HG03159 (cell line): ENCODE measurements around the gene CERS6.
"Not testable (repeated sequence)": the region's sequence is repeated elsewhere in the genome, so short reads cannot be mapped to it uniquely, and the experiment has no call there.

ENCODE experiments used
- ATAC-seq: cut with Tn5 transposase; IDR thresholded peaks from one replicate; pipeline ENCODE4 v1.9.1; 2021; ENCODE audit warnings: mild to moderate bottlenecking, moderate library complexity; ENCODE audit not compliant: unreplicated experiment

Gene CERS6

DNA sequence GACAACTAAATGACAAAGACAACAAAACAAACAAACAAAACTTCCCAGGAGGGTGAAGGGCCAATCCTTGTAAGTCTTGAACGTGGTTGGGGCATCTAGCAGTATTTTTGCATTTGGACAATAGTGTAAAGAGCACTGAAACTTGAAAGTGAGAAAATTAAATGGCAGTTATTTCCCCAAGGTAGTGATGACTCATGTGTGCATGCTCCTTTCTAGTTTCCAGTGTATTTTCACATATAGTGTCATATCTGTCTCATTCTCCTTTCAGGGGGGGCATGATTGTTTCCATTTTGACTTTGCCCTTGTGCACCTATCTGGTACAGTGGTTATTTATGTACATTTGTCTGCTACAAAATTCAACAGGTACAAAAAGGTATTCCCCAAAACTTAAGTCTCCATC, 39.5 kb downstream of the CERS6 start:
- peak; percentile 86 for ATAC-seq

DNA sequence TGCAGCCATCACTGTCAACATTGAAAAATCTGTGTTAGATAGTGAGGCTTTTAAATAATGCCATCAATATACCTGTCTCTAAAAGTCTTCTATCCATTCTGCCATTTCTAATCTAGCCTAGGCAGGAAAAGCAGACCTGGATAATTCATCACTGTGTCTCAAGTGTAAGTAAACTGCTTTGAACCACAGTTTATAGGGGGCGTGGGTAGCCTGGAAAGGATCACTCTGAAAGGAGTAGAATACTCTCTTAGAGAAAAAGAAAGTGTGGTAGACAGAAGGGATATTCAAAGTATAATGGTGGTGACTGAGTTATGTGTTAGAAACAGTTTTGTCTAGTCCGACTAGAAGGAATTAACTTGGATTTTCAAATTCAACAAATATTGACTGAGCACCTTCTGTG, 40.8 kb downstream of the CERS6 start:
- no peak for ATAC-seq

DNA sequence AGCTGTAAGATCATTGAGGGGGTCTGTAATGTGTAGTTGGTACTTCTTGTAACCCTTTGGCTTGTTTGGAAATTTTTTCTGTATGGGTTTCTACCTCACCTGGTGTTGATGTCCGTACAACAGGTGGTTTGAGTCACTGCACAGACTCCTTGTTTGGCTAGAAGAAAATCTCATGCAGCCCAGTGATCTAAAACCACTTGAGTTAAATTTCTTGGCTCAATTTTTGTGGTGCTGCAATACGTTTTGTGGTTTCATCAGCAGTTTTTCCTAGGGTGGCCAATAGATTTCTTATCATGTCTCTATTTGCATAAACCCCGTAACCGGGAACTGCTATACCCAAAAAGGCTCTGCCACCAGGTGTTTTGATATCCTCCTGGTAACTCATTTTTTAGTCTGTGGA, 43.4 kb downstream of the CERS6 start:
- ATAC-seq = no peak

- ATAC-seq = no peak
These were observed 44.4 kb downstream of the CERS6 start for GRCh38 chr2:168500516-168500915.

DNA sequence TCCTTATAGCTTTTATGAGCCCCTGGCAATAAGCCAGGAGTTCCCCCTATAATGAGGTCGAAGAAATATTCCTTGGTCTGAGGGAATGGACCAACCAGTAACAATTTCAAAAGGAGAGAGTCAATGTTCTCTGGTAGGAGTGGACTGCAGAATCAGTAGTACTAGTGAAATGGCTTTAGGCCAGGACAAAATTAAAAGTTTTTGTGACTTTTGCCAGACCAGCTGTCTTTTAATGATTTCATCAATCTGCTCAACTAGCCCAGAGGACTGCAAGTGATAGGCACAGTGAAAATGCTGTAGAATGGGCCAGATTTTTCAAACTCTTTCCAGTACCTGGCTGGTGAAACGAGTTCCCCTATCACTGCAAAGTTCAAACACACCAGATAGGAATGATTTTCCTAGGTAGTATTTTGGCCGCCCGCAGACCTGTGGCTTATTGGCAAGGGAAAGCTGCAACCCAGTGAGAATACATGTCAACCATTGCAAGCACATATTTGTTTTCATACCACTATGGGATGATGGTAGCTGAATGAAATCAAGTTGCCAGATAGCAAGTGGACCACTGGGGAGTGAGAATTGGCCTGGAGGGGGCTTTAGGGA, 45.5 kb downstream of the CERS6 start:
- no peak for ATAC-seq

GRCh38 chr2:168502852-168503251, 46.8 kb downstream of the CERS6 start:
- not testable (repeated sequence) for ATAC-seq

GRCh38 chr2:168503901-168504300, 47.8 kb downstream of the CERS6 start:
- no peak for ATAC-seq

GRCh38 chr2:168504323-168504722, 48.3 kb downstream of the CERS6 start:
- ATAC-seq = no peak

- ATAC-seq = no peak
These were observed 54.2 kb downstream of the CERS6 start for GRCh38 chr2:168510125-168510756.

DNA sequence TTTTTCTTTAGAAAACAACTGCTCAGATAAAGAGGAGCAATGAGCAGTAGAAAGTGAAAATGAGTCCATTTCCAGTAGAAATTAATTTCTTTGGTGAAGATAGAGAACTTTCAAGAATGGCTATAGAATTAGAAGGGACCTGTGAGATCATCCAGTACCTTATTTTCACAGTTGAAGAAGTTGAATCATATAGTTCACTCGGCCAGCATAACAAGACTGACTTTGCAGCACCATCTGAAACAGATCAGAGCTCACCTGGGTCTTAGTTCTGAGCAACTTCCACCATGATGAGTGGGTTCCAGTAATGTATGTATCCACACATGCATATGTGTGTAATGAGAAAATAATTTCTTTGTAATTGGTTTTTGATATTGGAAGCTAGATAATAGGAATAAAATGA, 58.6 kb downstream of the CERS6 start:
- ATAC-seq = no peak

DNA sequence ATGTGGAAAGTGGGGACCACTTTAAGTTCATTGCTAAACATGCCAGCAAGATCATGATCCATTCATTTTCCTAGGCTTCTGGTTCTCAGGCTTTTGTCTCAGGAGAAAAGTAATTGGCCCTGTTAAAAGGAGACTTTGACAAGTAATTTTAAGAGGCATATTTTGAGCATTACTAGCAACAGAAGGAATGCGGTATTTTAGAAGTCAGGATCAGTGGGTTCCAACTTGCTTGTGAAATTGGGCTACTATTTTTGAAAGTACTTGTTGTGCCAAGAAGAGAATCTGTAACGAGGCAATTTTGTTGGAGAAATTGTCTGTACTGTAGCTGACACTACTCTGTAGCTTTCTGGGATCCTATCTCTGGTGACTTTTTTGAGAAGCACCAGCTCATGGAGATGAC, 59.4 kb downstream of the CERS6 start:
- no peak for ATAC-seq

GRCh38 chr2:168517816-168518215, 61.7 kb downstream of the CERS6 start:
- no peak for ATAC-seq

DNA sequence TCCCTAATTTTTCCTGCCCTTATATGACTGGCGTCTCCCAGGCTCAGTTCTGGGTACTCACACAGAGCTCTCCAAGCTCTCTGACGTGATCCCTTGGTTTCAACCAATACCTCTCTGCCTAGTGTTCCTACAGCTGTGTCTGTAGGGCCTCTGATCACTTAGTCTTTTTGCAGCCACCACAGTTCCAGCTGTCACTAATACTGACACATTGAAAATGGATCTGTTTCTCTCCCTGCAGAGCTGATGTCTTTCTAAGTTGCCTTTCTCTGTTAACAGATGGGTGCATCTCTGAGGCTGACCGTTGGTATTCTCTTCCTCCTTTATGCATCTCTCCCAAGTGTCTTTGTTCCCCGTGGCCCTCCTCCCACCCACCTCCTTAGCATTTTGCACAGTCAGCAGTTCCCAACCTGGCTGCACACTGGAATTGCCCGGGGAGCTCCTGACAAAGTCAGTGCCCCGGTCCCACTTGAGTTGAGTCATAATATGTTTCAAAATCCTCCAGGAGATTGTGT, 62.5 kb downstream of the CERS6 start:
- ATAC-seq = peak; percentile 51

- no peak for ATAC-seq
These were observed 63.6 kb downstream of the CERS6 start for GRCh38 chr2:168519534-168520308.

GRCh38 chr2:168521053-168521741, 65.1 kb downstream of the CERS6 start:
- ATAC-seq = no peak

GRCh38 chr2:168522446-168522845, 66.4 kb downstream of the CERS6 start:
- ATAC-seq = no peak

GRCh38 chr2:168524005-168524404, 67.9 kb downstream of the CERS6 start:
- peak; percentile 39 for ATAC-seq

DNA sequence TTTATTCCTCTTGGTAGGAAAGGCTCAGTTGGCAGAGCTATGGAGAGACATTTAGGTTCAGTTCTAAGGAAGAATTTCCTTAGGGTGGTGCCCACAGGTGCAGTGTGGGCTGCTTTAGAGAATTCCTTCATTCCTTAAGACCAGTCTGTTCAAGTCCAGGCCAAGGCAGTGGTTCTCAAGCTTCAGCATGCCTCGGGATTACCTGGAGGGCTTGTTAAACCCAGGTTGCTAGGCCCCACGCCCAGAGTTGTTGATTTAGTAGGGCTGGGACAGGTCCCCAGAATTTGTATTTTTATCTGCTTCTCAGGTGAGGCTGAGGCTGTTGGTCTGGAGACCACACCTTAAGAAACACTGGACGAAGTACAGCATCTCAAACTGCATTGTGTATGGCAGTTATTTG, 68.9 kb downstream of the CERS6 start:
- ATAC-seq = no peak

GRCh38 chr2:168525716-168526446, 69.8 kb downstream of the CERS6 start:
- ATAC-seq = no peak

DNA sequence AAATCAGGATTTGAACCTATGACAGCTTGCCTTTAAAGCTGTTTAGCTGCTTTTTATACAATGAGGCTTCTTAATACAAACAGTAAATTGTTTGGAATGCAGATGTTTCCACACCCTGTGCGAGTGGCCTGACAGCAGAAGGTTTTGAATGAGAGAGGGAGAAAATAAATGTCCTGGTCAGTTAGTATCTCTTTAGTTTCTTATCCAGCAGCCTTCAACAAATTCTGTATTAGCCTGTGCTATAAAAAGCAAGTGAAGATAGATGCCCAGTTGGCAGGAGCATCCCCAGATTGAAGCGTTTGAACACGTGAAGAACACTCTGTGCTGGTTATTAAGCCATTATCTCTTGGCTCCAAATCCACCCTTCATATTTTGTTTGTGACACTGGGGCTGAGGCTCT, 70.6 kb downstream of the CERS6 start:
- ATAC-seq = no peak

DNA sequence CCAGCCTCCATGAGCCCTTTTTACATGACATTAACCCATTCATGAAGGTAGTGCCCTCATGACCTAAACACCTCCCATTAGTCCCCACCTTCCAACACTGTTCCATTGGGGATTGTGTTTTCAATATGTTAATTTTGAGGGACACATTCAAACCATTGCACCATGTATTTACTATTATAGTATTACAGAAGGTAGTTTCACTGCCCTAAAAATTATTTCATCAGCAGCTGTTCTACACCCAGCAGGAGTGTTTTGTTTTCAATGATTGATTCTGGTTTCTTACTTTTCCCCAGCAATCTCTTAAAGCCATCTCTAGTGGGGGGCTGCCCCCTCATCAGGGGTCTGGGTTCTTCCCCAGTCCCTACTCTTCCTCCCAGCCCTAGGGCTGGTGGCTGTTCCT, 71.9 kb downstream of the CERS6 start:
- ATAC-seq = no peak
